Esophagus muscularis mucosa (tissue), 4 donors: Measurements from ENCODE around the gene ERC2. TPM values are rescaled to one million over a fixed set of nuclear protein-coding genes. Genes with fewer than 3 reads are reported as not detected.

ENCODE experiments used
- DNase-seq: peaks from one replicate; pipeline ENCODE4 v3.0.0-alpha.2; 2017; ENCODE audit errors: extremely low spot score
- H3K27ac ChIP-seq, 4 donors: fragments of 200-600 bp; sonication (generic); replicated peaks in 1 of 4; 1 replicate in 3 of 4; 2 replicates in 1 of 4; pipeline ENCODE4 v1.5.1; 2016 to 2019; ENCODE audit warnings: mild to moderate bottlenecking in 1 of 4
- H3K27me3 ChIP-seq, 4 donors: fragments of 200-600 bp; sonication (generic); one replicate each; pipeline versions ENCODE4 v1.5.1 to v1.6.0; 2016 to 2019
- H3K36me3 ChIP-seq, 4 donors: fragments of 200-600 bp; sonication (generic); one replicate each; pipeline ENCODE4 v1.5.1; 2016 to 2019
- H3K4me1 ChIP-seq, 4 donors: fragments of 200-600 bp; sonication (generic); one replicate each; pipeline ENCODE4 v1.5.1; 2016 to 2019
- H3K4me3 ChIP-seq, 4 donors: fragments of 200-600 bp; sonication (generic); 1 replicate in 2 of 4; 2 replicates in 2 of 4; pipeline ENCODE4 v1.5.1; 2016 to 2019; ENCODE audit warnings: mild to moderate bottlenecking in 4 of 4, moderate library complexity in 1 of 4
- H3K9me3 ChIP-seq, 4 donors: fragments of 200-600 bp; sonication (generic); 1 replicate in 3 of 4; 2 replicates in 1 of 4; pipeline ENCODE4 v1.5.1; 2016 to 2019
- CTCF ChIP-seq, 3 experiments: fragments of 200-600 bp in 2 of 3; fragments of 450-650 bp in 1 of 3; sonication (generic) in 2 of 3; IDR thresholded peaks; one replicate each; pipeline ENCODE4 v1.5.1; 2017 to 2019; ENCODE audit warnings: antibody characterized with exemption in 3 of 3, mild to moderate bottlenecking in 2 of 3, moderate library complexity in 1 of 3
- EP300 ChIP-seq: sonication (generic); formaldehyde crosslinking; IDR thresholded peaks from one replicate; pipeline ENCODE4 v1.6.1; 2017; ENCODE audit warnings: antibody characterized with exemption
- POLR2A ChIP-seq: fragments of 450-650 bp; IDR thresholded peaks from one replicate; pipeline ENCODE4 v1.6.1; 2017; ENCODE audit warnings: antibody characterized with exemption, moderate library complexity, mild to moderate bottlenecking, low read depth
- POLR2AphosphoS5 ChIP-seq, 2 donors: sonication (generic); formaldehyde crosslinking; IDR thresholded peaks; one replicate each; pipeline ENCODE4 v1.6.1; 2017; ENCODE audit warnings: antibody characterized with exemption in 2 of 2
- WGBS: methylation state at CpG from one replicate; pipeline ENCODE4 v1.1.5; 2018; 5-methylcytosine and 5-hydroxymethylcytosine counted together
- intact Hi-C: fragments of 100-400 bp; cut with DNase I; formaldehyde crosslinking; loops from one replicate; pipeline ENCODE4 v1.15.1; 2023
- total RNA-seq, 4 donors: library from RNA; depleted of rRNA; stranded (reverse); fragments of >200 nt; gene quantifications; one replicate each; pipeline versions ENCODE4 v1.1.0 to v1.2.1, GENCODE V29; 2016

Gene ERC2
- total RNA-seq, 4 donors from 2014 or later = 0.42 to 2.0 (median 1.5) TPM

GRCh38 chr3:56308471-56308870, 159.8 kb downstream of the ERC2 start:
- Histone ChIP-seq H3K27ac (no peak overlapping the region), H3K36me3 (no peaks in the 10 kb centered on the region), H3K4me3 (no peak overlapping the region), H3K4me1 (peaks cover 0 to 11% (median 9%) of the 10 kb centered on the region in 4 donors), H3K27me3 (no peaks in the 10 kb centered on the region), H3K9me3 (no peaks in the 10 kb centered on the region)
- intact Hi-C loops = no loop called here
- WGBS = 24% methylated on average over 2 of the region's 2 CpGs
- no peak for DNase-seq
- TF ChIP-seq CTCF (IDR thresholded peaks at IDR 0.05) = no peak

- intact Hi-C loops = no loop called here
Observed at GRCh38 chr3:56304069-56304468, 164.2 kb downstream of the ERC2 start.

GRCh38 chr3:56303487-56303886, 164.8 kb downstream of the ERC2 start:
- Histone ChIP-seq H3K4me3 (no peak overlapping the region), H3K36me3 (no peaks in the 10 kb centered on the region), H3K27ac (no peak overlapping the region), H3K9me3 (no peaks in the 10 kb centered on the region), H3K4me1 (peaks cover 0 to 6% (median 2%) of the 10 kb centered on the region in 4 donors), H3K27me3 (no peaks in the 10 kb centered on the region)
- intact Hi-C loops = no loop called here
- DNase-seq = no peak
- WGBS = 58% methylated on average over 5 of the region's 5 CpGs
- TF ChIP-seq EP300 (no peak), CTCF (IDR thresholded peaks at IDR 0.05) (peak in 1 of 3 experiments; percentile 18), POLR2A (no peak), POLR2AphosphoS5 (IDR thresholded peaks at IDR 0.05) (no peak)

More at GRCh38 chr3:56304069-56304468, 164.2 kb downstream of the ERC2 start:
- Histone ChIP-seq H3K36me3 (no peaks in the 10 kb centered on the region), H3K27me3 (no peaks in the 10 kb centered on the region), H3K4me3 (no peak overlapping the region), H3K27ac (no peak overlapping the region), H3K9me3 (no peaks in the 10 kb centered on the region), H3K4me1 (peaks cover 0 to 11% (median 8%) of the 10 kb centered on the region in 4 donors)
- no peak for TF ChIP-seq EP300
- TF ChIP-seq POLR2A = no peak
- no peak for TF ChIP-seq POLR2AphosphoS5 (IDR thresholded peaks at IDR 0.05)
- no peak for TF ChIP-seq CTCF (IDR thresholded peaks at IDR 0.05)
- DNase-seq = no peak
- 84% methylated on average over 1 of the region's 1 CpG for WGBS

GRCh38 chr3:56302417-56302816, 165.8 kb downstream of the ERC2 start:
- Histone ChIP-seq H3K4me3 (no peak overlapping the region), H3K9me3 (no peaks in the 10 kb centered on the region), H3K27ac (no peak overlapping the region), H3K27me3 (no peaks in the 10 kb centered on the region), H3K36me3 (no peaks in the 10 kb centered on the region), H3K4me1 (no peaks in the 10 kb centered on the region)
- no peak for DNase-seq
- WGBS = 86% methylated on average over 2 of the region's 2 CpGs
- no peak for TF ChIP-seq POLR2A
- no peak for TF ChIP-seq POLR2AphosphoS5 (IDR thresholded peaks at IDR 0.05)
- TF ChIP-seq CTCF (IDR thresholded peaks at IDR 0.05) = no peak
- TF ChIP-seq EP300 = no peak
- intact Hi-C loops = no loop called here

GRCh38 chr3:56297281-56297840, 170.9 kb downstream of the ERC2 start:
- Histone ChIP-seq H3K27ac (no peak overlapping the region), H3K4me1 (no peaks in the 10 kb centered on the region), H3K4me3 (no peak overlapping the region), H3K9me3 (no peaks in the 10 kb centered on the region), H3K36me3 (no peaks in the 10 kb centered on the region), H3K27me3 (no peaks in the 10 kb centered on the region)
- no peak for TF ChIP-seq POLR2A
- TF ChIP-seq POLR2AphosphoS5 (IDR thresholded peaks at IDR 0.05) = no peak
- no peak for TF ChIP-seq CTCF (IDR thresholded peaks at IDR 0.05)
- no peak for TF ChIP-seq EP300
- no peak for DNase-seq
- intact Hi-C loops = no loop called here
- WGBS = 73% methylated on average over 3 of the region's 3 CpGs
